ENCODE measurements around the gene PHF21A.
"Not testable (repeated sequence)": the region's sequence is repeated elsewhere in the genome, so short reads cannot be mapped to it uniquely, and the experiment has no call there.

PHF21A gene

DNA sequence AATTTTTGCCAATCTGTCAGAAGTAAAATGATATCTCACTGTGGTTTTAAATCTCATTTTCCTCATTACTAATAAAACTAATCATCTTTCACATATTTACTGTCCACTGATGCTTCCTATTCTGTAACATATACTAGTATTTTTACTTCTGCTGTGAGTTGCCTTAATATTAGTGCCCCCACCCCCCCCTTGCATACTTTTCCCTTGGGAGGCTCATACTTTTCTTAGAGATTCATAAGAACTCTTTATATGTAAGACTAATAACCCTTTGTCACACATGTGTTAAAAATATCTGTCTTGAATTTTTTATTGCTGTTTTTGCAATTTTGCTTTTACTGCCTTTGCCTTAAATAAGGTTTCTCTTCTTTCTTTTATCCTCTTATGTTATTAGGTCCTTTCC, 87.2 kb downstream of the PHF21A start:
- no peak for DNase-seq (ENCODE audit: low read depth)

DNA sequence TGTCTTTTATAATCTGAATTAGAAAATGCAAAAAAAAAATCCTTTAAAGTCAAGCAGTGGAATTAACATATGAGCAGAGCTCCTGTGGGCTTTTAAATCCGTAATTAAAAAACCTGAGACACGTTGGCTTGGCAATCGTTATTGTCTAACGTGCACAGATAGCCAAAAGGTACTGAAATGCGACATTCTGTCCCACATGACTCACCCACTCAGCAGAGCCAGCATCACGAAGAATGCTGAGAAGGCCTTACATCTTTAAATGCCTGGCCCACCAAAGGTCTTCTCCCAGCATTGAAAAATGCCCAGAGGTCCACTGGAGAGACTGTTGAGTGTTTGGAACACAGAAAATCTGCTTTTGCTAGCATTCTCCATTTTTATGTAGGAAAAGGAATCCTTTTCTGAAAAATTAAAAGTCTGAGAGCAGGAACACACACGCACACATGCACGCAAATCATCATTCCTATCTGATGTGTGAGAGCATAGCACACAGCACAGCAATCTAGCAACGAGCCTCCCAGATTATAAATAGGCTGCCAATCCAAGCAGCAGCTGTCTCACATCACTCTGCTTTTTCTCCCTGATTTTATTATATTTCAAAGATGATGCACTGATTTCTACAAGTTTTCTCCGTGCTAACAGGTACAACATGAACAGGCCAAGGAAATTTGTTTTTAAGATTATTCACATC, 94.5 kb downstream of the PHF21A start:
- no peak for DNase-seq (ENCODE audit: low read depth)

DNA sequence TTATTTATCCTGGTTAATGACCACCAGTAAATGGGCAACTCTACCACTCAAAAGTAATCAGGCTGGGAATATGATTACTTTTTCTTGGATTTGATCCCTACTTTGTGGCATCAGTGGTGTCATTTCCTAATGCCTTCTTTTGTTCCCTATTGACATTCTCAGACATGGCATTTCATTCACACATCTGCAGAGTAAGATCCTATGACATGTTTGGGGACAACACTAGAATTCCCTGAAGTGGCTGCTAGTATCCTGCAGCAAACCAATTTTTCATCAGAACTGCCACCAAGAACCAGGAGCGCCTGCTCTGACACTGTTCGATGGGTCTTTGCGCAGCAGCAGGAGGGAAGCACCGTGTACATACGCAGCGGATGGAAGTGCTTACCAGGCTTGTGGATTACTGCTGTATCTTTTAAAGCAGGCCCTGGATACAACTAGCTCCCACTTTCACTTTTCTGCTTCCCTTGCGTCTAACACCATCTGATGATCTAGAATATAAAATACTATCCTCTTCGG, 101.1 kb downstream of the PHF21A start:
- DNase-seq (ENCODE audit: low read depth) = no peak

DNA sequence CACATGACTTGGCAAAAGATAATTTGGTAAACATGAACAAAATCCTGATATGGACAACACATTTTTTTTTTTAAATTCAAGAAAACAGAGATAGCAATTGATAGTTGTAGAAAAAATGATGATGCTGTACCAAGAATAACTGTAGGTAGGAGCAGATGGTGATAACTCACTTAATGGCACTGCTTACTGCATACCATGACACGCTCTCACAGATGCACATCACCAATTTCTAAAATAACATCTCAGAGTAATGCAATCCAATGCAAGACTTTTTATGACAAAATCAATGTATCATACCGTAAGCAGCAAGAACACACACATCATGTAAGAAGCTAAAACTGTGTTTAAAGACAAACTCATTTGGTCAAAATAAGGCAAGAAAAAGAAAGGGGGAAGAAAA, 102.6 kb downstream of the PHF21A start:
- DNase-seq (ENCODE audit: low read depth) = no peak

- DNase-seq (ENCODE audit: low read depth) = no peak
These were observed 103.9 kb downstream of the PHF21A start for GRCh38 chr11:46017341-46017740.

DNA sequence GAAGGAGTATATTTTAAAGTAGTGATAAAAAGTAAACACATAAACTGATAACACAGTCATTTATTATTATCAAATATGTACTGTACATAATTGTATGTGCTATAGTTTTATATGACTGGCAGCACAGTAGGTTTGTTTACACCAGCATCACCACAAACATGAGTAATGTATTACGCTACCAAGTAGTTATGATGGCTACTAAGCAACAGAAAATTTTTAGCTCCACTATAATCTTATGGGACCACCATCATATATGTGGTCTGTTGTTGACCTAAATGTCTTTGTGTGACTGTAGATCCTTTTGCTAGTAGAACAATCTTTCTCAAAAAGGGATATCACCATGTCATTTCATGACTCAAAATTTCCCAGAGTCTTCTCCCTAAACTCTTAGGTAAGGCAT, 105.3 kb downstream of the PHF21A start:
- no peak for DNase-seq (ENCODE audit: low read depth)

- DNase-seq (ENCODE audit: low read depth) = not testable (repeated sequence)
These were observed 107.1 kb downstream of the PHF21A start for GRCh38 chr11:46014168-46014567.

- no peak for DNase-seq (ENCODE audit: low read depth)
These were observed 109.1 kb downstream of the PHF21A start for GRCh38 chr11:46012185-46012584.

DNA sequence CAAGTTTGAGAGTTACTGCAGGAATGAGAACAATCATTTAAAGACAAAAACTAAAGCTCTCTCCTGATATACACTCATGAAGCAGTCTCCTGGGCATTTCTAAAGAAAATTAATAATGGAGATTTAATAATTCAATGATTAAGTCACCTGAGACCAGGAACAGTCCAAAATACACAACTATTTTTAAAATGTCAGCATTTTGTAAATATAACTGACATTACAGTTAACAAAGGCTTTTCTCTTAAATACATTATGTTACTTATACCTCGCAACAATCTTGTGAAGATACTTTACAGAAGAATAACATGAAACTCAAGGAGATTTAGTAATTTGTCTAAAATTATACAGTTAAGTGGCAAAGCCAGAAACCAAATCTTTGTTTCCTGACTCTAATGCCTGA, 111.2 kb downstream of the PHF21A start:
- no peak for DNase-seq (ENCODE audit: low read depth)

DNA sequence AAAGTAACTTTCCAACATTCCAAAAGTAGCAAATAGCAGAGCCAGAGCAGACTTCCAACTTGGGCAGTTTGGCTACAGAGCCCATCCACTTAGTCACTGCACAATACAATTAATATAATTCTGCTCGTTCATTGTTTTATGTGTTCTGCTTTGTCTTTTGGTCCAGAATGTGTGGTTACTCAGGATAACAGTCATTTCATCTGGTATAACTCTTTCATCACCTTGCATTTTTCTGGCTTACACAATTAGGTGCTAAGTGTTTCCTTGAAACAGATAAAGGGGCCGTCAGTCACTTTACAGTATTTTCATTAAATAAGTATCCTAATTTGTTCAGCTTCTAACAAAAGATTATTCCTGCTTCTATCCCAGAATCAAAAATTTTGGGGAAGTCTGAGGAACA, 111.6 kb downstream of the PHF21A start:
- no peak for DNase-seq (ENCODE audit: low read depth)

DNA sequence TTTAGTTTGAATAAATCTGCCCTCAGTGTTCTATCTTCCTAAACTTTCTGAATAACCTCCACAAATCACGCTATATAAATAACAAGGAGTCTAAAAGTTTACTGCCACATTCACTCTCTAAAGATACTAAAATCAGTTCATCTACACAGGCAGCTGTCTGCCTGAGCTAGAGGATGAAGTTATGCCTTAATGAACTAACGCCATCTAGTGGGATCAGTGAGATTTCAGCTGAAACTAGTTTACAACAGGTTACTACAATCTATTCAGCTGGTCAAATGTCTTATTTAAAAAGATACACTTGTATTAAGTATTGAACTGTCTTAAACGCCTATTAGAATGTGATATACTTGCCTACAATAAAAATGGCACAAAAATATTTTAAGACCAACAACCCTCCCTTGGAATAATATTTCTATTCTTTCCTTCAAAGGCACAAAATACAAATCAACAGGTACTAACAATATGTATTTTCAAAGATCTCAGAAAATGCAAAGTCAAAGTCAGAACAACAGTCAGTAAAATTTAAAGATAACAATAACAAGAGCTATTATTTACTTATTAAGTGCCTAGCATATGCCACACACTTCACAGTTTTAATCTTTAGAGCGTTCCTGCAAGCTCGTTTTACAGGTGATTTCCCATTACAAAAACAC, 114.7 kb downstream of the PHF21A start:
- no peak for DNase-seq (ENCODE audit: low read depth)

GRCh38 chr11:46003572-46003971, 117.7 kb downstream of the PHF21A start:
- no peak for DNase-seq (ENCODE audit: low read depth)

- DNase-seq (ENCODE audit: low read depth) = no peak
These were observed 119.1 kb downstream of the PHF21A start for GRCh38 chr11:46002189-46002588.

DNA sequence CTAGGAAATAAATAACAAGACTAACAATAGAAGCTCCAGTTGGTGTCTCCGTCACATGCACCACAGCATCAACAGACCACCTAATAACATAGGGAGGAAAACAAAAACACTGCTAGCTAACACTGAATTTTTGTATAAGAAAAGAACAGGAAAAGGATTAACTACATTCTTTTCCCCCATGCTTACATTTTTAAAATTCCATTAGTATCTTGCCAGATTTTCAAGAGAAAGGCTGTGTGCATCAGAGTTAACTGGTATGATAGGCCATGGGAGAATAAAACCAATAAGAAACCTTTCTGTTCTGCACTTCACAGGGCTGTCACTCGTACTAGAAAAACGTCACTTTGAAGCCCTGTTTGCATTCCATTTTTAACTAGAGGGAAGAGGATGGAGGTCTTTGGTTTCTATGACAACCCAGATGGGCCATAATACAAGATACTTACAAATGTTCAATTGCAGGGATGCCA, 119.8 kb downstream of the PHF21A start:
- no peak for DNase-seq (ENCODE audit: low read depth)

- DNase-seq (ENCODE audit: low read depth) = no peak
These were observed 123.7 kb downstream of the PHF21A start for GRCh38 chr11:45997599-45997998.

DNA sequence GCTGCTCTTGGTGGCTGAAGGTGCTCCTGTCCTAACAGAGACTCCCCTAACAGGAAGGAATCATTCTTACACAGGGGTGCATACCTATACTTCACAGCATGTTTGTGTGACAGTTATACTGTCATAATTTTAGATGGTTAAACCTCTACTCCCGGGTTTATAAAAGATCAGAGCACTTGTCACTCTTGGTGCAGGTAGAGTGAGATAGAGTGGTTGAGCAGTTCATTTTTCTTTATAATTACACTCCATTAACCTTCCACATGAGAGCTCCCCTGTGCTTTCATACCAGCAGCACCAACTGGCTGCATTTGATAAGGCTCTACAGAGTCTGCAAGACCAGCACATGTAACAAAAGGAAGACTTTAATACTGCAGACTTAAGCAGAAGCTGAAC, 125.9 kb downstream of the PHF21A start:
- DNase-seq (ENCODE audit: low read depth) = no peak

GRCh38 chr11:45994371-45995341, 126.6 kb downstream of the PHF21A start:
- DNase-seq (ENCODE audit: low read depth) = no peak

DNA sequence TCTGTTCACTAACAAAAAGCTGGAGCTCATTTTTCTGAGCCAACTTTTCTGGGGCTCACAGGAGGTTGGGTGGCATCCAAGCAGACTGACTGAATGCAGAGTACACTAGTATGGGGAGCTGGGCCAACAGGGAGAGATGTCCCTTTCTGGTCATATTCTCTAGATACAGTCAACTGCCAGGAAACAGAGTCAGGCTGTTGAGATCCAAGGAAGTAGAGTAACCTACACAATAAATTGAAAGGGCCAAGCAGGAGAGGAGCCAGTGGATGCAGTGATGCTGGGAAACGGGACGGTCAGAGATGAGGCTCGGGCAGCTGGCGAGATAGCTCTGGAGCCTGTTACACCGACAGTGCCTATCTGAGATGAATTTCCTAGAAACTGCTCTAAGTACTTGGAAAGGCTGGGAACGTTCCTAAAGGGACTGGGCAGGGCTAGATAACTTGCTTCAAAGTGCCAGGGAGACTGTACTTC, 127.7 kb downstream of the PHF21A start:
- no peak for DNase-seq (ENCODE audit: low read depth)

GRCh38 chr11:45988921-45989320, 132.3 kb downstream of the PHF21A start:
- DNase-seq (ENCODE audit: low read depth) = no peak

- no peak for DNase-seq (ENCODE audit: low read depth)
These were observed 136.0 kb downstream of the PHF21A start for GRCh38 chr11:45985212-45985611.

DNA sequence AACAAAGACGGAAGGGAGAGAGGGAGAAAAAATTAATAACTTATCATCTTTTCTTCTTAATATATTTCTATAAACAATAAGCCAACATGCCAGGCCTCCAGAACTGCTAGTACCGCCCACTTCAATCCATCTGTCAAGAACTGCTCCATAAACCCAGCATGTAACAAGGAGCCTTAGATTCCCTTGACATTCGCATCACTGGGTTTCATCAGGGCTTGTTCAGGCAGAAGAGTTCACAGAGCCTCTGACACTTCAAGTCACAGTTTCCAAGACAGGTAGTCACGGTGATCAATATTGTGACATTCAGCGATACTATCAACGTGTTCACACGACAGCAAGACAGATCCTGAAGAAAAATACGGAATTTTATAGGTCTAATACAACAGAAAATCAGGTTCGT, 137.1 kb downstream of the PHF21A start:
- DNase-seq (ENCODE audit: low read depth) = no peak

GRCh38 chr11:45983471-45983845, 137.8 kb downstream of the PHF21A start:
- DNase-seq (ENCODE audit: low read depth) = no peak
